Renal cortex interstitium (tissue), 11 donors: ENCODE data around the gene HNRNPA1. TPM values are rescaled to one million over a fixed set of nuclear protein-coding genes. Genes with fewer than 3 reads are reported as not detected.

ENCODE experiments used
- DNase-seq, 11 donors: peaks; one replicate each; pipeline ENCODE4 v3.0.0-alpha.2; 2013; ENCODE audit warnings: low read depth in 9 of 11, low spot score in 4 of 11; ENCODE audit errors: extremely low read depth in 1 of 11
- polyA plus RNA-seq, 3 donors: library from polyadenylated mRNA; unstranded; fragments of 120-200 nt; gene quantifications; one replicate each; pipeline ENCODE4 v1.2.1, GENCODE V29; 2013; ENCODE audit not compliant: insufficient read length in 3 of 3

HNRNPA1 gene
- polyA plus RNA-seq, 3 donors: 3,334 to 4,179 (median 3,887) TPM

- DNase-seq: no peak
Measured at GRCh38 chr12:54287261-54288157, 7.0 kb downstream of the HNRNPA1 start.

GRCh38 chr12:54292083-54292930 is 11.8 kb downstream of the HNRNPA1 start:
- DNase-seq: no peak

DNA sequence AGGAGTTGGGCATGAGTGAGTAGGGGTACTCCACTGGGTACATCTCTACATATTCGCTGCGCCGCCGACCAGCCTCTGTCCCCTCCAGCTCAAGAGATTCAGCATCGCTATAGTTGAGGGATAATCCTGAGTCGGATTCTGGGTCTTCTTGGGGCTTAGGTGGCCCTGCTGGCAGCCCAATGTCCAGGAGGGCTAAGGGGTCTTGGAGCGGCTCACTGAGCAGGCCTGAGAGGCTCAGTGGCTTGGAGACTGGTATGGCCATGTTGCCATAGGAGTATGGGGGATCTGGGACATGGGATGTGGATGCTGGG is 12.4 kb downstream of the HNRNPA1 start:
- DNase-seq: no peak

DNA sequence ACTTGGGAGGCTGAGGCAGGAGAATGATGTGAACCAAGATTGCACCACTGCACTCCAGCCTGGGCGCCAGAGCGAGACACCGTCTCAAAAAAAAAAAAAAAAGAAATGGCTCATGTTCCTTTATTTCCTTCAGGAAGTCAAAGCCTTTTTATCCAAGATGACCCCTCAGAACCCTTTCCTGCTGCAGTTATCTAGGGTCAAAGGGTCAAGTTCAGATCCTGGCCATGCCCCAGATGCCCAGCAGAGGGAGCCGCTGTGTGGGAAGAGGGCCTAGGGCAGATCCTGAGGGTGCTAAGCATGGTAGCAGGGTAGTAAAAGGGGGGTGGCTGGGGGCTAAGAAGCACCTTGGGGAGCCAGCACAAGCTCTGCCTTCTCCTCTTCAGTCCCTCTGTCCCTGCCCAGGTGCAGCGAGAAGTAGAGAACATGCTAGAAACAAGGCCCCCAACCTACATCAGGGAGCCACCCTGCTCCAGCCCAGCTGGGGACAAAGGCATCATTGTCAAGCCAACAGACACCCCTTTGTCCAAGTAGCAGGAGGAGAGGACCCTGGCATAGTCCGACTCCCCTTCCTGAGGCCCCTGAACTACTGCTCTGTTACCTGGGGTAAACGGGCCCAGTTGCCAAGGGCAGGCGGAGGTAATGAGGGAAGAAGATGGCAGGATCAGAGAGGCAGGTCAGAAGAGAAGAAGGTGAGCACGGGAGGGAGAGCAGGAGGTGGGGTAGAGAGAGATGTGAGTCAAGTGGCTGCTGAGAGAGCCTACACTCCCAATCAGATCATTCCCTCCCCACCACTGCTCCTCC is 13.8 kb downstream of the HNRNPA1 start:
- DNase-seq: no peak

DNA sequence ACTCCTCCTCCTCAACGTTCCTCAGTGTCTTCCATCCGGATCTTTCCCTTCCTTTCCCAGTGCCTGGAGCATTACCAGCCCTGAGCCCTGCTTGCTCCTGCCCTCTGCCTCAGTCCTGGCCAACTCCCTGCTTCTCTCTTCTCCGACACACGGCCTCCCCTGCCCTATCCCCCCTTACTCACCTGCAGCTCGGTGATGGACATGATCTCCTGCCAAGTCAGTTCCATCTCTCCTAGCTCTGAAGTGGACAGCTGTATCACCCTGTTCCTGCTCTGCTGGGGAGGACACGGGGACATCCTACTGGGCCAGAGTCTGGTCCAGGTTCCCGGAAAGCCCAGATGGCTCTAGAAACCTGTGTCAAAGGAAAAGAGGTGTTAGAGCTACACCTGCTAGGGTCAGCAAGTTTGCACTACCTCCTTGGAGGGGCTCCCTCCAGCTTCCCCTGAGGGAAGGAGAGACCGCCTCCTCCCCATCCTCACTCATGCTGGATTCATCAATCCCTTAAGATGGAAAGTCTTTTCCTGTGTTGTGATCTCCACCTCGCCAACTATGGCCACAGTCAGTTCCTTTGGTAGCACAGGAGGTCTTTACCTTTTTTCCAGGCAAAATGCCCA is 14.5 kb downstream of the HNRNPA1 start:
- no peak for DNase-seq

- DNase-seq: no peak
Measured at GRCh38 chr12:54296393-54297099, 16.0 kb downstream of the HNRNPA1 start.

DNA sequence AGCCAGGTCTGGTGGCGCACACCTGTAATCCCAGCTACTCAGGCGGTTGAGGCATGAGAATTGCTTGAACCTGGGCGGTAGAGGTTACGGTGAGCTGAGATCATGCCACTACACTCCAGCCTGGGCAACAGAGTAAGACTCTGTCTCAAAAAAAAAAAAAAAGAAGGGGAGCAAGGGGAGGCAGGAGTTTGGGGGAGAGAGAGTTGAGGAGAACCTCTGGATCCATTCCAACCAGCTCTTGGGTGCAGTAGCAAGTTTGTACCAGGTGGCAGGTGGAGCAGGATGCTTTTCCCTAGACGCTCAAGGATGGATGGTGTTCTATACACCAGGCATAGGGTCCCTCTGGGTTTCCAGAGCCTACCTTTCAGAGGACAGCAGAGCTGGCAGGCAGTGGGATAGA is 18.4 kb downstream of the HNRNPA1 start:
- no peak for DNase-seq

DNA sequence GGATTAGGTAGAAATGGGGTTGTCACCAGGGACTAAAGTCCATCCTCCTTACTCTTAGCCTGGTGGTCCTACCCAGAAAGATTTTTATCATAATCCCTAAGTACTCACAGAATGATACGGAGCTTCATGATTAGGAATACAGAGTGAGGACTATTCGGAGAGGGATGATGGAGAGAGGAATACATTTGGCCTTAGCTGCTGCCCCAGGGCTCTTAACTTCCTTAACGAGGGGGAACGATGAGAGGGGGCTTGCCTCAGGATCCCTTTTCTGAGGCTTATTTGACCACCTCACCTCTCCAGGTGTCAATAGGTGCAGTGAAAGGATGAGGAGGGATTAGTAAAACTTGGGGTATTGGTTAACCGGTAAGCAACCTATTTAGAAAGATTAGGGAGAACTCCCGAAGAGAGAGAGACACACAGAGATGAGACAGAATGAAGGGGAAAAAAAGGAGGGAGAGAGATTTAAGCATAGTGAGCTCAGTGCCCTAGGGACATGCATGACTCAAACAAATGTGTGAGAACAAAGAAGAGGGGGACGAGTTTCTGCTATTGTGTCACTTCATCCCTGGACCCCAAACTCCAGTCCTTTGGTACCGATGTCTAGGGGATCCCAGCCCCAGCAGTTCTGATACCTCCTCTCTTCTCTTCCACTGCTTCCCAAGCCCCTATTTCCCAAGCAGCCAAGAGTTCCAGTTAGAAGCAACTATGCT is 19.1 kb downstream of the HNRNPA1 start:
- DNase-seq: no peak

- DNase-seq: no peak
Measured at GRCh38 chr12:54300225-54300731, 19.8 kb downstream of the HNRNPA1 start.

- DNase-seq: peak in 7 of 11 donors; percentile 47 to 76 (median 66)
Measured at GRCh38 chr12:54300732-54301427, 20.4 kb downstream of the HNRNPA1 start, which contains the start of gene NFE2. TSS of gene NFE2 (minus strand) at chr12:54301015. CDS start at chr12:54295248, 5,767 bp downstream.

GRCh38 chr12:54301428-54302048 is 21.0 kb downstream of the HNRNPA1 start:
- no peak for DNase-seq

DNA sequence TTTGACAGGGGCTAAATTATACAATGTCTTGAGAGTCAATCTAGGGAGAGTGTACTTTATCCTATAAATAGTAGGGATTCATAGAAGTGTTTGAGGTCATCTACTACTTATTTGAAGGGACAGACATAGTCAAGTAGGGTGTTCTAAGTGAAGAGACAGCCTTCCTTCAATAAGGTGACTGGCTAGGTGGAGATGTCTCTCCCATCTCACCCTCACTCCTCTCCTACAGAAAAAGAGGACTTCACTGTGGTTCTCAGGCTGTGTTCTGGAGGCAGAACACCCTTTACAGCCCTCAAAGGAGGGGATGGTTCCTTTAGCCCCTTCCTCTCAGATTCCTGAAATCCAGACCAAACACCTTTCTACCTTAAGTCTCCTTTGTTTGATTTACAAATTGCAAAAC is 23.1 kb downstream of the HNRNPA1 start:
- DNase-seq: no peak

DNA sequence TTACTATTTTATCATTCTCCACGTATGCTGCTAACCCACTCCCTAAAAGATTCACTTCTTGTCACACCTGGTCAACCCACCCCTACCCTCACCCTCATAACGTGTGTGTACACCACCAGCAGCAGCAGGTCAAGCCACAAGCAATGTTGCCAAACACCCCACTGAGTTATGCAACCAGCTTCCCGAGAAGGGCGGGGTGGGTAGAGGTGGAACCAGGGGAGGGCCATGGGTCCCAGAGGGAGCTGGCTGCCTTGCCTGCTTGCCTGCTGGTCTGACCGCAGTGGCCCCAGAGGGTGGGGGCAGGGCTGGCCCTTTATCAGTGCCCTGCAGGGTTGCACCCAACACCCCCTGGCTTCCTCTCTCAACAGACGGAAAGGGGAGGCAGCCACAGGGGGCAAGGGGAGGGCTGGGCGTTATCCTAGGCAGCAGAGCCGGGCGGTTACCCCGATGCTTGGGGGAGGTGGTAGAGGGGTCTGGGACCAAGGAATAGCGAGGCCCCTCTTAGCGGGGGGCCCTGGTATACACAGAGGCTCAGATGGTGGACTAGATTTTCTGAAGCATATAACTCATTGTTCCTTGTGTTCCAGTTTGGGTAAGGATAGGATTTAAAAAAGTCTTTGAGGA is 23.8 kb downstream of the HNRNPA1 start:
- DNase-seq: no peak

- DNase-seq: no peak
Measured at GRCh38 chr12:54306925-54307741, 26.6 kb downstream of the HNRNPA1 start.

- DNase-seq: no peak
Measured at GRCh38 chr12:54311051-54311450, 30.5 kb downstream of the HNRNPA1 start.
